Brain microvascular endothelial cell (primary cell): ENCODE results near the gene ARHGAP6.

Source experiments
- DNase-seq: peaks from one replicate; pipeline ENCODE4 v3.0.0-alpha.2; 2020
- H3K27ac ChIP-seq: fragments of 250-450 bp; sonication (Bioruptor Pico); 2 replicates; pipeline ENCODE4 v1.5.1; 2020; ENCODE audit warnings: mild to moderate bottlenecking, moderate library complexity
- H3K27me3 ChIP-seq: fragments of 250-450 bp; sonication (Bioruptor Pico); replicated peaks from 2 replicates; pipeline ENCODE4 v1.5.1; 2020; ENCODE audit warnings: mild to moderate bottlenecking
- H3K36me3 ChIP-seq: fragments of 250-450 bp; sonication (Bioruptor Pico); replicated peaks from 2 replicates; pipeline ENCODE4 v1.5.1; 2020; ENCODE audit warnings: mild to moderate bottlenecking
- H3K4me3 ChIP-seq: 2 replicates; pipeline ENCODE4 v1.5.1; 2011; ENCODE audit warnings: low read depth, mild to moderate bottlenecking, control low read depth, low read length, moderate library complexity
- in situ Hi-C: cut with HindIII; loops from 2 replicates; pipeline ENCODE4 v1.10.0; 2017; ENCODE audit warnings: low sequenced_read_pairs, low pct_ligation_motif_present
- TF ChIP-seq, protein P1 (sequence below): IDR thresholded peaks from 2 replicates; pipeline ENCODE4 v1.5.1; 2011; ENCODE audit warnings: low read depth, mild to moderate bottlenecking, moderate library complexity, low read length, control low read depth, inconsistent platforms; ENCODE audit errors: missing control alignments

The ARHGAP6 gene

DNA sequence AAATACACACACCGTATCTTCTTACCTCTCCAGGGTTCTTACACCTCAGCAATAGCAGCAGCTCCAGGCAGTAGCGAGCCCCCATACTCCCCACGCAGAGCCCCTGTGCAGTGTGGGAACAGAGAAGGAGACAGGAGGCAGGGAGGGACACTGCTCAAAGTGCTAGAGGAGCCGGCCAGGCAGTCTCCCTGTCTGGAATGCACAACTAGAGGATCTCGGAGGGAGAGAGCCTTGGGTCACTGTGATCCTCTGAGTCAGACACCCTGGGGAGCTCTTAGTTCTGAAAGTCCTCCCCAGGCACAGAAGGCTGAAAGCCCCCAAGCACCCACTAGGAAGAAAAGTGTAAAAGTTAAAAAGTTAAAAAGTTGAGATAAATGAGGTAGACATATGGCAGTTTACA lies 356.5 kb downstream of the ARHGAP6 start:
- in situ Hi-C loops = no loop called here
- no peaks in the 10 kb centered on the region for H3K27me3 ChIP-seq
- no peak overlapping the region for H3K4me3 ChIP-seq
- no peak overlapping the region for H3K27ac ChIP-seq
- TF ChIP-seq, protein P1, sequence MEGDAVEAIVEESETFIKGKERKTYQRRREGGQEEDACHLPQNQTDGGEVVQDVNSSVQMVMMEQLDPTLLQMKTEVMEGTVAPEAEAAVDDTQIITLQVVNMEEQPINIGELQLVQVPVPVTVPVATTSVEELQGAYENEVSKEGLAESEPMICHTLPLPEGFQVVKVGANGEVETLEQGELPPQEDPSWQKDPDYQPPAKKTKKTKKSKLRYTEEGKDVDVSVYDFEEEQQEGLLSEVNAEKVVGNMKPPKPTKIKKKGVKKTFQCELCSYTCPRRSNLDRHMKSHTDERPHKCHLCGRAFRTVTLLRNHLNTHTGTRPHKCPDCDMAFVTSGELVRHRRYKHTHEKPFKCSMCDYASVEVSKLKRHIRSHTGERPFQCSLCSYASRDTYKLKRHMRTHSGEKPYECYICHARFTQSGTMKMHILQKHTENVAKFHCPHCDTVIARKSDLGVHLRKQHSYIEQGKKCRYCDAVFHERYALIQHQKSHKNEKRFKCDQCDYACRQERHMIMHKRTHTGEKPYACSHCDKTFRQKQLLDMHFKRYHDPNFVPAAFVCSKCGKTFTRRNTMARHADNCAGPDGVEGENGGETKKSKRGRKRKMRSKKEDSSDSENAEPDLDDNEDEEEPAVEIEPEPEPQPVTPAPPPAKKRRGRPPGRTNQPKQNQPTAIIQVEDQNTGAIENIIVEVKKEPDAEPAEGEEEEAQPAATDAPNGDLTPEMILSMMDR = no peak
- DNase-seq = peak; percentile 17
- H3K36me3 ChIP-seq = no peaks in the 10 kb centered on the region

DNA sequence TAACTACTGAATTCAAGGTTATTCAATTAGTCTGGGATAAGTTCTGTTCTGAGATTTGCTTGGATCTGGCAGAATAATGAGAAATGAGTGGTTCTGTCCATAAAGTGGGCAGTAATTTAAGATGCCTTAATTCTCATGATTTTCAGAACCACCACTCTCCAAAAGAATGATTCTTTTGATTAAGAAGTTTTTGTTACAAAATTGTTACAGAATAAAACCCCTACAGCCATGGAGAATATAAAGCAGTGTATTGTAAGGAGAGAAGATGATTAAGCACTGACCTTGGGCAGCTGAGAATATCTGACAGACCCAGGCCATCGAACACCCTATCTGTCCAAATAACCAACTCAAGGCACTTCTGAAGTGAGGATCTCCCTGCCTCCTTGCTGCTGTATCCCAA lies 360.1 kb downstream of the ARHGAP6 start:
- Histone ChIP-seq H3K36me3 (no peaks in the 10 kb centered on the region), H3K27ac (no peak overlapping the region), H3K4me3 (no peak overlapping the region), H3K27me3 (no peaks in the 10 kb centered on the region)
- DNase-seq = no peak
- in situ Hi-C loops = no loop called here
- TF ChIP-seq, protein P1 = no peak

DNA sequence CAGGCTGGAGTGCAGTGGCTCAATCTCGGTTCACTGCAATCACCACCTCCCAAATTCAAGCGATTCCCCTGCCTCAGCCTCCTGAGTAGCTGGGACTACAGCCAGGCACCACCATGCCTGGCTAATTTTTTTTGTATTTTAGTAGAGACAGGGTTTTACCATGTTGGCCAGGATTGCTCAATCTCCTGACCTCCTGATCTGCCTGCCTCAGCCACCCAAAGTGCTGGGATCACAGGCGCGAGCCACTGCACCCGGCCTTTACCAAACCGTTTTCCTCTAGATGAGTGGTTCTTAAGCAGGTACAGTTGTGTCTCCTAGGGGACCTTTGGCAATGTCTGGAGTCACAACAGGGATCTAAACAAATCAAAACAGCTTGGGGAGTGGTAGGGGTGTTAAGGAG lies 360.9 kb downstream of the ARHGAP6 start:
- in situ Hi-C loops = no loop called here
- Histone ChIP-seq H3K27ac (no peak overlapping the region), H3K27me3 (no peaks in the 10 kb centered on the region), H3K36me3 (no peaks in the 10 kb centered on the region), H3K4me3 (no peak overlapping the region)
- TF ChIP-seq, protein P1 = no peak
- no peak for DNase-seq

DNA sequence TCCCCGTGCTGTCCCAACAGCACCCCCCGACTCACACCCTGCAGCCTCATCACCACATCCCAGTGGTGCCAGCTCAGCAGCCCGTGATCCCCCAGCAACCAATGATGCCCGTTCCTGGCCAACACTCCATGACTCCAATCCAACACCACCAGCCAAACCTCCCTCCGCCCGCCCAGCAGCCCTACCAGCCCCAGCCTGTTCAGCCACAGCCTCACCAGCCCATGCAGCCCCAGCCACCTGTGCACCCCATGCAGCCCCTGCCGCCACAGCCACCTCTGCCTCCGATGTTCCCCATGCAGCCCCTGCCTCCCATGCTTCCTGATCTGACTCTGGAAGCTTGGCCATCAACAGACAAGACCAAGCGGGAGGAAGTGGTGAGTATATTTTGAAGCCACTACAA lies 367.1 kb downstream of the ARHGAP6 start:
- Histone ChIP-seq H3K4me3 (no peak overlapping the region), H3K36me3 (no peaks in the 10 kb centered on the region), H3K27me3 (no peaks in the 10 kb centered on the region), H3K27ac (no peak overlapping the region)
- DNase-seq = no peak
- TF ChIP-seq, protein P1 = no peak
- in situ Hi-C loops = no loop called here

DNA sequence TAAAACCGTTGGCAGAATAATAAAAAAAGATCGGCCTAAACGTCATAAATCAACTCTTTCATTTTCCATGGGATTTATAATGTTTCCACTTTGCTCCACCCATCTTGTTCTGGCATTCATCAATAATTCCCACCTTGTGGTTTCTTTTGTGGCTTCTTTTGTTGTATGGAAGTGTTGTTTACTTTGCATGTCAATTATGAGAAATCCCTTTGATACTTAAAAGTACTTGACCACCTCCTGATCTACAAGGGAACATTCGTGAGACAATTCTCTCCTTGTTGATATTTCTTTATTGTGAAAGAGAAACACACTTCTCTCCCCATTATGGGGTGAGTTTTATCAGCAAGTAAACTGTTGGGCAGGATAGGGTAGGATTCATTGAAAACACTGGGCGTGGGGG lies 369.7 kb downstream of the ARHGAP6 start:
- Histone ChIP-seq H3K27ac (no peak overlapping the region), H3K36me3 (no peaks in the 10 kb centered on the region), H3K4me3 (no peak overlapping the region), H3K27me3 (no peaks in the 10 kb centered on the region)
- TF ChIP-seq, protein P1 = no peak
- no peak for DNase-seq
- in situ Hi-C loops = no loop called here

DNA sequence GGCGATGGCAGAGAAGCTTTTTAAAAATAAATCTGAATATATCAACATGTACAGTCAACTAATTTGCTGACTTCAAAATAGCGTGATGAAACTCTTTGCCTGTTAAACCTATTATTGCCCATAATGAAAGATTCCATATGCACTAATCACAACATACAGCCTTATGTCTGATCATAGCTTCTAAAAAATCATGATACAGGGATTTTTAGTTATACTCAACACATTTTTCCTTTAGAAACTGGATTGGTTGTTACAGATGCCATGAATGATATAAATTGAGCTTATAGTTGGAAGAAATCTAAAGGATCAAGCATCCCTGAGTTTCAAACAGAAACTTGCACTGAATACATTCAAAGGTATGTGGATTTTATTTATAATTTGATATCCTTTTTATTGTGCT lies 372.6 kb downstream of the ARHGAP6 start, which contains the start of gene AMELX:
Gene AMELX, plus strand, starts transcription at position 301 of the 400 bp plus-strand sequence. CDS start 1,376 bp downstream, outside the sequence.
- TF ChIP-seq, protein P1 = no peak
- no peak within 1 kb of the TSS for H3K4me3 ChIP-seq
- DNase-seq = no peak
- no peaks in the 10 kb centered on the region for H3K36me3 ChIP-seq
- H3K27ac ChIP-seq = no peak within 1 kb of the TSS
- H3K27me3 ChIP-seq = no peaks in the 10 kb centered on the region
- in situ Hi-C loops = no loop called here
